M059J (cell line): ENCODE results near the gene TIMM8A. TPM values are rescaled to one million over a fixed set of nuclear protein-coding genes. Genes with fewer than 3 reads are reported as not detected.

Source experiments
- DNase-seq: peaks from one replicate; pipeline ENCODE4 v3.0.0-alpha.2; 2012; ENCODE audit warnings: low read depth
- total RNA-seq: library from RNA; depleted of rRNA; stranded (reverse); fragments of >200 nt; shearing (Covaris generic); gene quantifications from 2 replicates; pipeline ENCODE4 v1.2.3, GENCODE V29; 2014; rRNA removed

The TIMM8A gene
- total RNA-seq: 9.4 and 9.6 TPM in 2 replicates

DNA sequence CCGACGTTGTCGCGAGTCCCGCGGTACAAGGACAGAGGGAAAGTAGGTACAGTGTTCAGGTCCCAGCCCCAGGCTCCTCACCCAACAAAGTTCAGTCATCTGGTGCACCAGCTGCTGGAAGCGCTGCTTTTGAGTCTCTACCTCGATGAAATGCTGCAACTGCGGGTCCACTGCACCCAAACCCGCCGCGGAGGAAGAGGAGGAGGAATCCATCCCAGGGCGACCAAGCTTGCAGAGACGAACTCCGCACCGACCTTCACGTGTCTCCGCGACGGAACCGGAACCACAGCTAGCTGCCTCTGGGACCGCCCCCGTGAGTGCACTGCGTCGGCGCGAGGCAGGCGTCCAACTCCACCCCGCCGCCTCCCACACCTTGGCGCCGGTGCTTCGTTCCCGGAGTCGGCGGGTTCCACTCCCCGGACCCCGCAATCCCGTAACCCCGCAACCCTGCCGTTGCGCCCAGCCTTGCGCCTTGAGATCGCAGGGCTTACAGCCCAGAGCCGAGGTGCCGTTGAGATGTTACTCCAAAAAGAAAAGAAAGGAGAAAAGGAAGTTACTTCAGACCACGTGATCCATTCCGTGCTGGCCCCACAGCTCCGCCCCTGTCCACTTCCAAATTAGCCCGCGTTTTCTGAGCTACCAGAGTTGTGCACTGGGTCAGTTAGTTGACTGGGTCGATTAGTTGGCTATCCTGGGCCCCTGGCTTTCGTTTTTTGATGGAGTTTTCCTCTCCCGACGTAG, at the start of gene TIMM8A:
Gene TIMM8A, minus strand, starts transcription at position 291 of the 741 bp plus-strand sequence. Its CDS starts 78 bp downstream, at position 213.
- peak; percentile 83 for DNase-seq

DNA sequence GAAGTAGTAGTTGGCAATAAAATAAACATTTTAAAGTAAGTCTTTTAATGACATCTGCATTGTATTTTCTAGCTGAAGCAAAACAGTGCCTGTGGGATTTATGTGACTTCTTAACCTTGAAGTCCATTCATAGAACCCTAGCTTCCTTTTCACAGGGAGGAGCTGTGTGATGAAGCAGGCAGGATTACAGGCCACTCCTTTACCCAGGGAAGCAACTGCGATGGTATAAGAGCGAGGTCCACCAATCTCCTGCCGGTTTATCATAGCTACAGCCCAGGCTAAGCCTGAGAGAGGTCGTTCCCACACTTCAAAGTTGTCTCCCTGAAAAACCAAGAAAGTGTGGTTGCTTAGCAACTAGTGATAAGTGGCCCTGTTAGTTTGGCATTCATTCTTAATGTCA, 49.2 kb upstream of the TIMM8A start:
- peak; percentile 61 for DNase-seq

GRCh38 chrX:101395789-101396188, 47.2 kb upstream of the TIMM8A start:
- DNase-seq: no peak

DNA sequence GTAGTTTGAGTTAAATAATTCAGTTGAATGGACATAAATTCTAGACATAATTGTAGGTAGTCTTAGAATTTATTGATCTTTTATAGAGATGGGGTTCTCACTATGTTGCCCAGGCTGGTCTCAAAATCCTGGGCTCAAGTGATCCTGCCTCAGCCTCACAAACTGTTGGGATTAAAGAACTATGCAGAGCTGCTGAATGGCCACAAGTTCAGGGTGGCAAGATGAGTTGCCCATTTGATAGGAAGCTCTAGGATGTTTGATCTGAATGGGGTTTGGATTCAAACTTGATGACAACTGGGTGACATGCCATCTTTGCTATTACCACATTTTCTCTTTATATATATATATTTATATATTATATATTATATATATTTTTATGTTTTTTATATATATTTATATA, 45.8 kb upstream of the TIMM8A start:
- DNase-seq: no peak

- DNase-seq: peak; percentile 10
These were observed 45.2 kb upstream of the TIMM8A start for GRCh38 chrX:101393530-101394305.

GRCh38 chrX:101391831-101392230, 43.3 kb upstream of the TIMM8A start:
- no peak for DNase-seq

DNA sequence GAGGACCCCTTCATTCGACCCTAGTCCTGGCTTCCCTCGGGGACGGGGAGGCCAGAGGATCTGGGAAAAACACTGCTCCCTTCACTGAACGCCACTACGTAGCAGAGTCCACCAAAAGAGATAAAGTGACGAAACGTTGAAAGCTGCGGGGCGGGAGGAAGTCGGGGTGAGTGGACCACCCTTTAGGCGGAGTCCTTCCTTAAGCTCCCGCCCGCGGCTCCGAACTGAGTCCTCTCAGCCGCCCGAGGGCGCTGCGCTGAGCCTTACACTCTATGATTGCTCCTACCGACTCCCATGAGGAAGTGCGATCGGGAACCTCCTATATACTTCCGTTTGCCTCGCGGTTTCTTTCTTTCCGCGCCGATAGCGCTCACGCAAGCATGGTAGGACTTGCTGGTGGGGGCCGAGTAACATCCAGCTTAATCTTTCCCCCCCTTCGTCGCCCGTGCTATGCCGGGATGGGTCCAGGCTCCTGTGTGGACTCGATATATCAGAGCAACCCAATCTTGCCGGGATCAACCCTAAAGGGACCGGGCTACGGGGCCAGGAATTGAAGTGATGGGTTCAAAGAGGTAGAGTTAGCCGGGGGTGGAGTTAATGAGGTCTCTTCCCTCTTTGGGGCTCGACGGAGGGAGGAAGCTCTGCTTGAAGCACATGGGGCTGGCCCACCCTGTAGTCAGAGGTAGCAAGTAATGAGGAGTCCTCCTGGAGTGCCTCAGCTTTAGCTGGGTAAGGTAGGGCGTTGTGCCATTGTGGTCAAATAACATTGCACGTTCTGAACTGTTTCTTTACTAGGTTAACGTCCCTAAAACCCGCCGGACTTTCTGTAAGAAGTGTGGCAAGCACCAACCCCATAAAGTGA, 42.4 kb upstream of the TIMM8A start, which contains the start of gene RPL36A:
Gene RPL36A, plus strand, starts transcription at position 348 of the 862 bp plus-strand sequence. Its CDS starts 33 bp downstream, at position 381.
- DNase-seq: peak; percentile 93

GRCh38 chrX:101388604-101389003, 40.1 kb upstream of the TIMM8A start:
- DNase-seq: no peak

GRCh38 chrX:101386542-101386885, 38.0 kb upstream of the TIMM8A start:
- DNase-seq: no peak

DNA sequence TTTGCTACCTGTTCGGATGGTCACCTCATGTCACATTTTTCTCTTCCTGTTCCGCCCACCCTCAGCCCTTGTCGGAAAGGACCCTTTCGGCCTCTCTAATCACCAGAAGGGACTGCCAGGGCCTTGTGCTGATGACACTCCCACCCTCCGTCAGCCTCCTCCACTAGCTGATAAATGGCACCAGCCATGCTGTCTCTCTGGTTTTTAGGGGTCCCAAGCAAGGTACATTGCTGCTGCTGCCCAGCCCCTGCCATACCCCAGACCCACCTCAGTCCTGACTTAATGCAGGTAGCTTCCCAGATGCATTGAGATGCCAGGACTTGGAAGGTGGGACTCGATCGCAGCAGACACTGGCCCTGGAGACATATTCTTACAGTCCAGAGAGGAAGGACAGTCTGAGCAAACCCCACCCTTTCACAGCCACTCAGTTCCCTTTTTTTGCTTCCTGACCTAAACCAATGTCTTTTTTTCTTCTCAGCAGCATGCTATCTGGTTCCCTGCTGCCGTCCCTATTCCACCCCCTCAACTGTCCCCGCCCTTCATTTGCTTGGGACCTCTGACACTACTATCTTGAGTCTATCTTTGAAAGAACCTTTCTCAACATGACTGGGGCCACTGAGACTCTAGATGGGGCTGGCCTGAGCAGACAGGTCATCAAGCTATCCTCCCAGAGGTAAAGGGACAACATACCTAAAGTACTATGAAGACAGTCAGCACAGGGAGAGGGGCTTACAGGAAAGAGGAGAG, 37.4 kb upstream of the TIMM8A start, which contains the start of gene BTK:
Gene BTK, minus strand, starts transcription at position 397 of the 747 bp plus-strand sequence. CDS start 10,907 bp downstream, outside the sequence.
- DNase-seq: no peak

- DNase-seq: no peak
These were observed 36.6 kb upstream of the TIMM8A start for GRCh38 chrX:101385026-101385684.

DNA sequence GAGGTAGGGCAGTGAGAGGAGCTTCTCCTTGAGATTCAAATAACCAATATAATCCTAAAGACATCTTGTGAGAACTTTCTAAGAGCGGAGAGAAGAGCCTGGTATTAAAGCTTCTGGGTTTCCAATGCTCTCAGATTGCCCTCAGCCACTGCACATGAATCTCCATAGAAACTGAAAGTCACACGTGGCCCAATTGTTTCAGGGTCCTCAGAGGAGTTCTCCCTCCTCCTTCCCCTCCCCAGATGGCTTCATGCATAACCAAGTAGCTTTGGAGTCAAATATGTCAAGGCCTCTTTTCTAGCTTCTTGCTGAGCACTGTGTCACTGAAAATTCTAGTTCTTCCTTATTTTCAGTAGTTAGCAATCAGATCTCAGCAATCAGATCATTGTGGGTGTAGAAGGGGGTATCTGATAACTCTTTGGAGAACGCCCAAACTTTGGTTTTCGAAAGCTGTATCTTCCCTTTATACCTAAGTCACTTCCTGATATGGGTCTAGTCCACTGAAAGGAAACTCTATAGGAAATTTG, 35.2 kb upstream of the TIMM8A start:
- DNase-seq: no peak

GRCh38 chrX:101377547-101377946, 29.0 kb upstream of the TIMM8A start:
- no peak for DNase-seq

DNA sequence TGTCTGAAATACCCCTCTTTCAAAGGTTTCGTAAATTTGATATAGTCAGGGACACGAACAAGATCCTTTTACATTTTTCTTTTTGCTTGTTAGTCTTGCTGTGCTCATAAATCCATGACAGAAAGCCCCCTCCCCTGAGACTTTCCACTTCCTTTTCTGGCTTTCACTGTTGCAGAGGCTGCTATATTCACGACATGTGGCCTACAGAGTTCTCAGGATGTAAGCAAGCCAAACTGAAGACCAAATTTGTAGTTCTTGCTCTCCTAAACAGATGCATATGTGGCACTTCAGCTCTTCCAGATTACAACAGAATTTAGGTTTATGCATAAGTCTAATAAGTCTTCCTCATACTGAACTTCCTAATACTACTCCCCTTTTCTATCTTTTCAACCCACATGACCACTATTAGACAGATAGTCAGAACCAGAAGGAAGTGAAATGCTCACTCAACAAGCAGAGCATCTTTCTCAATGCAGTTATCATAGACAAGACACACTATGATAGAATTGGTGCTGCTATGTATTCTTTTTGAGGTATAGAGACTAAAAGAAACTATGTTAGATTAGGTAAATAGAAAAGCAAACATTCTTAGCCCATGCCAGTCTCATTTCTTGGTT, 22.5 kb upstream of the TIMM8A start:
- no peak for DNase-seq

GRCh38 chrX:101369687-101370086, 21.1 kb upstream of the TIMM8A start:
- no peak for DNase-seq

DNA sequence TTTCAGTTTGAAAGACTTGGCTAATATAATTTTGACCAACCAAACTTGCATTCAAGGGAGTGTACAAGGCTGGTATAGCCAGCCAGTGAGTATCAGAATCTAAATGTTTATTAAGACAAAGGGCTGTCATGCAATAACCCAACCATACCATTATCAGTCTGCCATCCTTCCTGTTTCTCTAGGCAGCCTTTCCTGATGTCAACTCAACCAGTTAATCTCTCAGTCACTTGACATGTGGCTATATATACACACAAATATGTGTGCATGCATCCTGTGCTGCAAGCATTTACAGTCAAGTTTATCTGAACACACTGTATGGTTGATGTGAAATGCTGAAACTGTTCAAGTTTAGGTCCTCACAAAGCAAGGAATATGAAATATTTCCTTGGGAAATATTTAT, 20.3 kb upstream of the TIMM8A start:
- no peak for DNase-seq

DNA sequence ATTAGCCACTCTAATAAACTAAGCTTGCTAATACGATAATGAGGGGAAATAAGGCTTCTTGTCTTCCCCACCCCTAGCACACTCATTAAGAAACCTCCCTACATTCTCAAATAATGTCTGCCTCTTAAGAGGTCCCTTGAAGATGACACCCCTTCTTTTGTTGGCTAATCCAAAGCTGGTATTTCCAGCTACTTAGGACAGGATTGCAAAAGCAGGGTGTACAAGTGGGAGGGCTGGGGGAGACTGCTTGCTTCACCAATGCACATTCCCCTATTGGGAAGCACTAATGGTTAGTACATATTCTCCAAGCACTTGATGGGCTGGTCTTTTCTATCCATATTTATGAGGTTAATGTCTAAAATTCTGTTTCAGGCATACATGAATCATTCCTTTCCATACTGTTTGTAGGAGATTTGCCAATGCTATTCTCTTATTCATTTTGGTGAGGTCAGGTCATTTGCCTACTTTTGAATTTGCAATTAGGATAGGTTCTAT, 16.8 kb upstream of the TIMM8A start:
- DNase-seq: no peak

DNA sequence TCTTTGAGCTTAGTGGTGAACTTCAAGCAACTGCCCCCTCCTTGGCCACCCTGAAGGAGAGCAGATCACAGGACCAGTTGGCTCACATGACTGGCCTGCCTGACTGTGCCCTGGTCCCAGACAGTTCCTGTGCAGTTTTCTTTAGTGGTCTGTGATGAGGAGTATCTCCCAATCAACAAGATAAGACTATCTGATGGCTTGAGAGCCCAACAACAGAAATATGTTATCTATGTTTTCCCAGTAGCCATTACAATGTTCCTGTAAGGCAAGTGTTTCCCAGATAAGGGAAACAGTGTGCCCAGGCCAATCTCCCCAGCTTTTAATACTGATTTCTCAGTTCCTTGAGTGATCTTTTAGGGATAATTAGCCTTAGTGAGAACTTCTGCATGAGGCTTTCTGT, 14.2 kb upstream of the TIMM8A start:
- DNase-seq: no peak

GRCh38 chrX:101362116-101362515, 13.6 kb upstream of the TIMM8A start:
- DNase-seq: no peak

DNA sequence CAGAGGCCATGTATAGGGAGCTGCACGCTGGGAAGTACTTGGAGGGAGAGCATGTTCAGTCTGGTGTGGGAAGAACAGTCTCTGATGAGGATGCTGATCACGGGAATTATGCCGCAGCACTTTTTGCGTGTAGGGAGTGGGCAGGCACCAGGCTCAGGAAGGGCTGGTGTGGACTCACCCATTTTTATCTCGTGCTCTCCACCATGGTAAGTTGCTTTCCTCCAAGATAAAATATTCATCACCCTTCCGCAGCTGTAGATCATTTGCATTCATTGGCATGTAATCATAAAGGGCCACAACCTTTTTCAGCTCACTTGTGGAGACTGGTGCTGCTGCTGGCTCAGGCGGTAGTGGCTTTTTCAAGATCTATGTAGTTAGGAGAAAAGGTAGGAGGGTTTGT, 11.8 kb upstream of the TIMM8A start:
- DNase-seq: no peak
